GM19238 (cell line): Measurements from ENCODE around the gene BTRC.

Source experiments
- DNase-seq: peaks from one replicate; pipeline ENCODE4 v3.0.0; 2011; ENCODE audit warnings: low spot score; ENCODE audit not compliant: insufficient read length

Gene BTRC

DNA sequence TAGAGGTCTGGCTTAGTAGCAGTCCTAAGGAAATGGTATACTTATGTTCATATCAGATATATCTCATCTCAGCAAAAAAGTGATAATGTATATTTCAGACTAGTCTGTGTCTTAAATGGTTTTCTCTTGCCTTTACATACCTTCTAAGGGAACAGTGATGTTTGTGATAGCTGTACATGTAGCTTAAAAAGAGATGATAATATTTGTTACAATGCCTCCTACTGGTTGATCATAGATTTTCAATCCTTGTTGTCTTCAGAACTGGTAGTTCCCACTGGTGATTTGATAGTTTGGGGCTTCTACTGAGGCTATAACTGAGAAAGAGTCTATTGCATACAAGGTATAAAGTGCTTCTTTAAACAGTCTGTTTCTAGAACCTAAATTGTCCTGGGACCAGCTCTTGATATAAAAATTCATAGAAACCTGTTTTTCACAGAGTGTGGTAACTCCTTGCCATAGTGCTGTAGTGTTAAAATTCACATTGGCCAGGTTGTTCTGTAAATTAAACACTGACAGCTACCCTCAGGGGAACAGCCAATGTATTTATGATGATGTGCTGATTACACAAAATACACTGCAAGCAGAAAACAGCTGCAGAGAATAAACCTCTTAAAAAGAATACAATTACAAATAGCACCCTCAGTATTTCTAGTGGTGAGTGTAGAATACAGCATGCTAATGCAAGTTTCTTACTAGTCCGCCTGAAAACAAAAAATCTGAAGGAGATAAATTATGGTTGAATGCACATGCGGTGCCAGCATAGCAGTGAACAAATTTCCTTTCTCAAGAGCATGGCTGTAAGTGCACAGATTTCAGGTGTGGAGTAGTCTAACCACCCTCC, 90.3 kb downstream of the BTRC start:
- DNase-seq: no peak

DNA sequence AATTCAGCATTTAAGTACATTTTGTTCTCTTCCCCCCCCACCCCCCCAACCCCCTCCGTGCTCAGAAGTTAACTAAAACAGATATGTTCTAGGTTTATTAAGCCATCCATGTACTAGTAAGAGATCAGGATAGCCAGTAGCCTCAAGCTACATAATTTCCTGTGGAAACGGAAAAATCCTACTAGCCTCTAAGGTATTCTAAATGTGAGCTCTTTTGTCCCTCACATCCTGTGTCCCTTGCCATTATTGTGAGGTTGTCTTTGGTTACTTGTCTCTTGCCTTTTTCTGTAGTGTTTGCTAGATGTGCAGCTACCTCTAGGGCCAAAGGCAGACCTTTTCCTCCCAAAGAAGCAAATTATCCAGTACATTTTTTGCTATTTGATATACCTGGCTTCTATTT, 92.1 kb downstream of the BTRC start:
- DNase-seq: no peak

DNA sequence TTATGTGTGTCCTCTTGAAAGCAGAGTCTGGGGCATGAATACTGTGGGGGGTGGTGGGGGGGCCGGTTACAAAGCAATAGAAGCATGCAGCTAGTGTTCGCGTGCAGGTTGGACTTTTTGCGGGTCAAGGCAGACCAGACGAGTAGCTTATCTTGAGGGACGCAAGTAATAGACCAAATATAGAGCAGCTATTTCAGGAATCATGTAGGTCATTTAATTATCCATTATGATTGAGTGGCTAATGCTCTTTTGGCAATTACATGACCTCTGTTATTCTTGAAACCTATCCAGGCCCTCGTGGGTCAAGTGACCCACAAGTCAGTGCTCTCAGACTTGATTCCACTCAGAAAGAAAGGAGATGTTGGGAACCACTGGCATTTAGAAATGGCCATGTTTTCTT, 93.0 kb downstream of the BTRC start:
- no peak for DNase-seq

DNA sequence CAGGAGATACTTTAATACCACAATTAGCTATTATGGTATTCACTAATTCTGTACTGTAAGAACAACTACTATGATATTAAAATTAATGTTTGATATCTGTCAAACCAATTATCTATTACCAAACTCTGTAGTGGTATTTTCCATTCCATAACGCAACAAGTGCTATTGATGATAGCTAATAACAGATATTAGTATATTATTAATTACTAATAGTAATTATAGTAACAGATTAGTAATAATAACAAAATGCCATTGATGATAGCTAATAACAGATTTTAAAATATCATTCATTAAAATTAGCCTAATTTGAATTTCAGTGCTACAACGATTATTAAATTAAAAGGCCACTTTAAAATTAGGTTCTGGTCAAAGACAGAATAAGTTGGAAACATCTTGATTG, 93.5 kb downstream of the BTRC start:
- DNase-seq: no peak

- DNase-seq: no peak
Observed at GRCh38 chr10:101450277-101451080, 96.5 kb downstream of the BTRC start.

DNA sequence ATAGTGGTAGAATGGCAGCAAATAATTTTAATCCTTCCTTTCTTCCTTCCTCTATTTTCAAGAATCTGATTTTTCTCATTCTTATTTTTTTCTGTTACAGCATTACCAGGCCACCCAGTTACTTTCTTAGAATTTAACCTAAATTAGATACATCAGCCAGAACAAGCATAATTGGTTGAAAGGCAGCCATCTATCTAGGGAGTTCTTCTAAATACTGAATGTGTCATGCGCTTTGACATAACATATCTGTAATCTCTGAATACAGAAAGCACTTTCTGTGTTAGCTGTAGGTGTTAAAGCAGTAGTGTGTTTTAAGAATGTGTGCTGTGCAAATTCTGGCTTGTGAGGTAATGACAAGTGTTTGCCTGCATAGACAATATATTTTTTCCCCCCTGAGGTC, 97.3 kb downstream of the BTRC start:
- no peak for DNase-seq

GRCh38 chr10:101451667-101452069, 97.7 kb downstream of the BTRC start:
- no peak for DNase-seq

GRCh38 chr10:101452176-101452575, 98.2 kb downstream of the BTRC start:
- DNase-seq: no peak

DNA sequence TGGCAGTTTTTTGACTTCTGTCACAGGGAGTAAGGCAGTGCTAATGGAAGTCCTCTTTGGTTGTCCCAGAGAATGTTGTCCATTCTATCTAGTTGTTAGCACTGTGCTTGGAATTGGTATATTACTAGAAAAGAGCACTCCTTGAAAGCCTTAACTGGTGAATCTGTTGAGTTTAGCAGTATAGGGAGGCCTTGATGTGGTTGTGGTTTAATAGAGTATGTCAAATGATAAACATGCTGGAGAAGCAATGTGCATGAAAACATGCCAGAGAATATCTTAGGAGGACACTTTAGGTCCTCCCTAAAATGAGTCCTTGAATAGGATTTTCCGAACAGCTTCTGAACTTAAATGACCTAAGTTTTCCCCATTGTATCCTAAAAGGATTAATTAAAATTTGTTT, 98.6 kb downstream of the BTRC start:
- DNase-seq: no peak

DNA sequence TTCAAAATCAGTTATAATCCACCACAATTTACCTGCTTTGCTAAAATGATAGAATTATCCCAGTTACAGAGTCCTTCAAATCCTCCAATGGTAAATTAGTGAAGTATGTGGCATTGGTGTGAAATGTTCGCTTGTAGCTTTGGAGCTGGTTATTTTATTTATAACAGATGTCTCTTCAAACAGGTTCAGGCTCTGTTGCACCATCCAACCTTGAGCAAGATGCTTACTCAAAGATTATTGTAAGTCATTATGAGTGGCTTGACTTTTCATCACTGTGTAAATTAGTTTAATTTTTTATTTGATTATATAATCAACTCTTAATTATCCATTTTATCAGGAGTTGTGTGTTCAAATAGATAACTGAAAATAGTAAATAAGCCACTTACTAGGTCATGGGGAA, 99.4 kb downstream of the BTRC start:
- DNase-seq: no peak

DNA sequence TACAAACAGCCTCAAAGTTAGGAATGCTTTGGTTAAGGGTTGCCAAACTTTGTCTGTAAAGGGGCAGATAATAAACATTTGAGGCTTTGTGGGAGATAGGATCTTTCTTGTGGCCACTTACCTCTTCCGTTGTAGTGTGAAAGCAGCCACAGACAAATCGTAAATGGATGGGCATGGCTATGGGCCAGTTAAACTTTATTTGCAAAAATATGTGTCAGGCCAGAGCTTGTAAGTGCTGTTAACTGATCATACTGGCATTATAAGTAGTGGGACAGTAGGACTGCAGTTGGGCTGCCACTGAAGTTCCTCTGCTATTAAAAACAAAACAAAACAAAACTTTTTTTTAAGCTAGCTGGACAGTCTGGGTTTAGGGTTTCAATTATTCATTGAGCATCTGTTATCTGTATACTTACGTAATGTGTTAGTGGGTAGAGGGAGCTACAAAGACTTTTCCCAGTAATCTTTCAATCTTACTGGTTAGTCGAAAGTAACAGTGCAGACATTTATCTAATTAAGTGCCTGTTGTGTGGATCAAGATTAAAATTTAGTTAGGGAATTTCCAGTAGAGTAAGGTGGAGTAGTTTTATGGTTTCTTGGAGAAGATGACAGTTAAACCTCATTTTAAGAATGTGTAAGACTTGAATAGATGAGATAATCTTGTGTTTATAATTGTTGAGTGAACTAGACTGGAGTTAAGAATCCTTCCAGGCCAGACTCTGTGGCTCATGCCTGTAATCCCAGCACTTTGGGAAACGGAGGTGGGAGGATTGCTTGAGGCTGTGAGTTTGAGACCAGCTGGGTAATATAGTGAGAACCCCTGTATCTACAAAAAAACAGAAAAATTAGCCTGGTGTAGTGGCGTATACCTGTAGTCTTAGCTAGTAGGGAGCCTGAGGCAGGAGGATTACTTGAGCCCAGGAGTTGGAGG, 100.1 kb downstream of the BTRC start:
- no peak for DNase-seq

- no peak for DNase-seq
Observed at GRCh38 chr10:101458869-101459268, 104.9 kb downstream of the BTRC start.

DNA sequence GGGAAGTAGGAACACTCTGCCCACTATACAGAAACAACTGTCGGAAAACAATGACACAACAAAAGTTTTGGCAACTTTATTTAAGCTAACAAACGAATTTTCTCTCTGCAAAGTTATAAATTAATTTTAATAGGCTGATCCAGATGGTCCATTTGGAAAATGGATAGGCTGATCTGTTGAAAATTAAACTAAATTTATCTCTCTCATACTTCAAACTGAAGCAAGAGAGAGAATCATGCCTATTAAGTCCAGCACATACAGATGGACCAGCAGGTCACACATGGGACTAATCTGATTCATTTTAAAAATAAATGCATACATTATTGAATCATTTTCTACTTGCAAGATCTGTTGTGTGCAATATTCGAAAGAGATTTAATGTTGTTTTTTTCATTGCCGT, 110.1 kb downstream of the BTRC start:
- DNase-seq: no peak

DNA sequence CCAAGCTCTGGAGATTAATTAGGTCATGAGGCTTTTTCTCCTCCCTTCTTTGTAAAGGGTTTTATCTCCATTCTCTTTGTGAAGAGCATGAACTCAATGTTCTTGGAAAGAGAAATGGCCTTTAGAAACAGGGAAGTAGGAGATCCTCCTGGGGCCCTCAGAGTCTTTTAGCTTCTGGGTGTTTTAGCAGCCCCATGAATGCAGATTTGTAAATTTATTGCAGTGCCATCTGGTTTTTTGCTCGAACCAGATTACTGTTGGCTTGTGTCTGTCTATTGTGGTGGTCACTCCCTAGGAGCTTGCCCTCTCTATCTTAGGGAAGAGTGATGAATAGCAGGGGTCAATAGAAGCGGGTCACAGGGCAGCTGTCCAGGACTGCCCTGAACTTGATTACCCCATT, 110.6 kb downstream of the BTRC start:
- no peak for DNase-seq

GRCh38 chr10:101466016-101466912, 112.3 kb downstream of the BTRC start:
- DNase-seq: no peak

- peak; percentile 34 for DNase-seq
Observed at GRCh38 chr10:101467286-101467770, 113.4 kb downstream of the BTRC start.

DNA sequence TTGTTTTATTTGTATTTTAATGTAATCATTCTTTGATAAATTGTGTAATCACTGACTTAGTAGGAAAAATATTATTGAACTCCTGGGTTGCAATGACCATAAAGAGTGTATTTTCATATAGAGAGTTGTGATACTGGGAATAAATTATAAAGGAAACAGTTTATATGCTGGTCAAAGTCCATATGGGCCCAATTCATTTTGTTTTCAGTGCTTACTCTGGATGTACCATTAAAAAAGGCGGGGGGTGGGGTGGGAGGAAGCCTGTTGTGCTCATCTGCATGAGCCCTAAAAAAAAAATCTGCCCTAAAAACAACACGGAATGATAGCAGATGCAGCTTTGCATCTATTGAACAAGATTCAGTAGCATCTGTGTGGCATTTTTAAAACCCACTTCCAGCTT, 114.2 kb downstream of the BTRC start:
- DNase-seq: no peak

DNA sequence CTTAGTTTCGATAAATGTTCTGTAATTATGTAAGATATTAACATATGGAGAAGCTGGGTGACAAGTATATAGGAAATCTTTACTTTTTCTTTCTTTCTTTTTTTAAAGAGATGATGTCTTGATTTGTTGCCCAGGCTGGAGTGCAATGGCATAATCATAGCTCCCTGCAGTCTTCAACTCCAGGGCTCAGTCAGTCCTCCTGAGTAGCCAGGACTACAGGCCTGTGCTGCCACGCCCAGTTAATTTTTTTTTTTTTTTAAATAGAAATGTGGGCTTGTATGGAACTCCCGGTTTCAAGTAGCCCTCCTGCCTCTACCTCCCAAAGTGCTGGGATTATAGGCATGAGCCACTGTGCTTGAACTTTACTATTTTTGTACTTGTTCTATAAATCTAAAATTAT, 122.4 kb downstream of the BTRC start:
- no peak for DNase-seq

GRCh38 chr10:101478956-101479355, 125.0 kb downstream of the BTRC start:
- DNase-seq: no peak

DNA sequence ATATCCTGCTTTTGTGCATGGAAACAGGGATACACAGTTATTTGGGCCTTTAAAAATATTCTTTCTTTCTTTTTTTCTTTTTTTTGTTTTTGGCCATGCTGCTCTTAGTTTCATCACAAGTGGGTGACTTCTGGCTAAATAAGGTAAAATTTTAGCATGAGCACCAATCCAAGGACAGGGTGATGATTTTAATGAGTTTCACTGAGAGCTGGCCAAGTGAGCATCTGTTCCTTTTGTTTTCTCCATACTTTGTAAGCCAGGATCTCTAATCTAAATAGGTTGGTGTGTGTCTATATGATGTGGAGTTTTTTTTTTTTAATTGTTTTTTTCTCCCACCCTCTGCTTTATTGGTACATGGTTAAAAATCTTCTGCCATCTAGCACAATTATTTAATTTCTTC, 127.3 kb downstream of the BTRC start:
- DNase-seq: no peak
